ENCODE measurements around the gene THRAP3. TPM values are rescaled to one million over a fixed set of nuclear protein-coding genes. Genes with fewer than 3 reads are reported as not detected.
A peak's percentile ranks its signal among the peaks of the same experiment; 100 is the strongest.

The THRAP3 gene
- total RNA-seq, 1 experiment from 2014 or later: 131 TPM

- Histone ChIP-seq H3K4me1 (peaks cover 3% of the 10 kb centered on the region; the same call in 1 of the 2 replicates), H3K9me3 (replicated peaks) (no peaks in the 10 kb centered on the region), H3K27me3 (no peaks in the 10 kb centered on the region), H3K36me3 (no peaks in the 10 kb centered on the region), H3K4me3 (no peak overlapping the region), H3K27ac (no peak overlapping the region)
- no peak for DNase-seq
These were observed 103.8 kb downstream of the THRAP3 start for GRCh38 chr1:36328088-36328480.

GRCh38 chr1:36328713-36329112 is 104.5 kb downstream of the THRAP3 start:
- DNase-seq: peak in 1 of 2 experiments; percentile 48
- Histone ChIP-seq H3K4me1 (peaks cover 3% of the 10 kb centered on the region; the same call in 1 of the 2 replicates), H3K9me3 (replicated peaks) (no peaks in the 10 kb centered on the region)

GRCh38 chr1:36329817-36330216 is 105.6 kb downstream of the THRAP3 start:
- DNase-seq: no peak
- no peaks in the 10 kb centered on the region for H3K36me3 ChIP-seq
- no peaks in the 10 kb centered on the region for H3K27me3 ChIP-seq
- no peak overlapping the region for H3K4me3 ChIP-seq
- no peaks in the 10 kb centered on the region for H3K9me3 ChIP-seq (replicated peaks)
- H3K4me1 ChIP-seq: no peaks in the 10 kb centered on the region
- H3K27ac ChIP-seq: no peak overlapping the region

More at GRCh38 chr1:36328713-36329112, 104.5 kb downstream of the THRAP3 start:
- no peak overlapping the region for H3K4me3 ChIP-seq
- no peaks in the 10 kb centered on the region for H3K27me3 ChIP-seq
- no peak overlapping the region for H3K27ac ChIP-seq
- H3K36me3 ChIP-seq: no peaks in the 10 kb centered on the region

GRCh38 chr1:36330940-36331339 is 106.7 kb downstream of the THRAP3 start:
- Histone ChIP-seq H3K4me3 (no peak overlapping the region), H3K4me1 (no peaks in the 10 kb centered on the region), H3K27ac (no peak overlapping the region), H3K27me3 (no peaks in the 10 kb centered on the region), H3K36me3 (no peaks in the 10 kb centered on the region), H3K9me3 (replicated peaks) (no peaks in the 10 kb centered on the region)
- DNase-seq: no peak

DNA sequence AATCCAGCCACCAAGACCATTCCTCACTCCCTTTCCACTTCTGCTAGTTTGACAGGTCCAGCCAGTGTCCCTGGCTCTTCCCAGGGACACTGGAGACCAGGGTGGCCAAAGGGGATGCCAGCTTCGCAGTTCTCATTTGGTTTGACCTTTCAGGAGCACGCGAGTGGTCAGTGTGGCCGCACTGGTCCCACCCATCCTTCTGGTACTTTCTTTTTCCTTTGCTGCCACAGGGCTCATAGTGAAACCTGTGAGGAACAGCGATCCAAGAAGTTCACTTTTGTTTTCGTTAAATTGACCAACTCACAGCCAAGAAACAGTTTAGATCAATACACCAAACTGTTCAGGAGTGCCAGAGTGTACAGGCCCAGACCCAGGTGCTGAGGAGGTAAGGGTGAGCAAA is 113.6 kb downstream of the THRAP3 start:
- no peaks in the 10 kb centered on the region for H3K36me3 ChIP-seq
- H3K27ac ChIP-seq: no peak overlapping the region
- no peak for DNase-seq
- H3K27me3 ChIP-seq: no peaks in the 10 kb centered on the region
- H3K4me1 ChIP-seq: no peaks in the 10 kb centered on the region
- H3K9me3 ChIP-seq (replicated peaks): no peaks in the 10 kb centered on the region
- H3K4me3 ChIP-seq: no peak overlapping the region

DNA sequence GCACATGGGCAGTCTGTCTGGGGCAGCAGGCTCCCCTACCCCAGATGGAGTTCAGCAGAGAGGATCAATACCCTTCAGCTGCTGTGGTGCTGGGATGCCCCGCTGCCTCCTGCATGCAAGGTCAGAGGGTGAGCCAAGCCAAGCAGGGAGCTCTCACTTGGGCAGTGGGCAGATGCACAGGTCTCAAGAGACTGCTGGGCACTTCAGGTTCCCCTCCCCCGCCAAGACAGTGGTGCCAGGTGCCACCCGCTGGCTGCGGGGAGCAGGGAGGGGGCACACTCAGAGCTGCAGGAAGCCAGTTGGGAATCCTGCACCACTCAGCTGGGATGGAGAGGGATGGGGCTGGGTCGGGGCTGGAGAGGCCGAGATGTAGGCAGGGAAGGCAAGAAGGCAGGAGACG is 115.0 kb downstream of the THRAP3 start:
- H3K4me1 ChIP-seq: no peaks in the 10 kb centered on the region

DNA sequence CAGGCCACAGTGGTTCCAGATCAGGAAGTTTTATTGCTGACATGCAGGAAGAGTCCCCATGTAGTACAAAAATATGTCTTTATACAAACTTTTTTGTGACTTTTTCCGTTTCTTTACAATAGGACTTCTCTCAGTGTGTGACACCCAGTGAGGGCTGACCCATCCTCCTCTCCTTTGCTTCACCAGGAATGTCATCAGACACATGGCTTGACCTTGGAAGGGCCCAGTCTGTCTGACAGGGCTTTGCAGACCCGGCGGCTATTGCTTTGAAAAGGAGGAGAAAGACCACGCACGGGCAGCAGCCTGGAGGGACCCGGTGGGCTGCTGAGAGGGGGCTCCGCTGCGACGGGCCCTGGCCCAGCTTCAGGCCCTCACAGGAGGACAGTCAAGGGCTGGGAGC is 115.4 kb downstream of the THRAP3 start:
- Histone ChIP-seq H3K36me3 (no peaks in the 10 kb centered on the region), H3K27ac (no peak overlapping the region)

More for the DNA sequence above, 115.0 kb downstream of the THRAP3 start:
- DNase-seq: no peak
- H3K27me3 ChIP-seq: no peaks in the 10 kb centered on the region
- H3K4me3 ChIP-seq: no peak overlapping the region
- H3K36me3 ChIP-seq: no peaks in the 10 kb centered on the region
- H3K27ac ChIP-seq: no peak overlapping the region
- no peaks in the 10 kb centered on the region for H3K9me3 ChIP-seq (replicated peaks)

DNA sequence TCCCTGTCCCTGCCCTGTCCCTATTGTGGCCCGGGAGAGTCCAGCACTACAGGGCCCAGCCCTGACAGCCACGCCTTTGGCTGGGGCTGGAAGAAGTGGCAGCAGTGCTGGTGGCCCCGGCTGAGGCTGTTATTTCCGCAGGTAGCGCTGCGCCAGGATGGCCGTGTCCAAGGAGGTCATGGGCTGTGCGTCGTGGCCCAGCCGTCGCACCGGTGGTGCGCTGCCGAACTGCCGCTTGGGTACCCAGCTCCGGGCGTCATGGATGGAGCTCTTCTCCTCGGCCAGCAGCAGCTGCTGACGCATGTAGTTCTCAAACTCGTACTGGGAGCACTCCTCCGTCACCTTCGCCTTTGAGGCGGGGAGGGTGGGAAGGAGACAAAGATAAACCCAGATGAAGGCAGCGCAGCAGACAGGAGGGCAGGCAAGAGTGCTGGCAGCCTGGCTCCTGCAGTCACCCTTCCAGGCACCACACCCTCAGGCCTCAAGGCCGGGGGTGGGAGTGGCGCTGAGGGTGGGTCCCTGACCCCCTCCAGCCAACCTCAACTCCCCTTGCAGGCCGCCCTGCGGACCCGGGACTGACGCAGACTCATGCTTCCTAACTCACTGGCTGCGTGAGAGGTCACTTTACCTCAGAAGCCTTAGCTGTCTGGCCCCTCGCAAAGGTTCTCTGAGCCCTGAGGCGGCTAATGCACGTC is 117.5 kb downstream of the THRAP3 start:
- H3K36me3 ChIP-seq: no peaks in the 10 kb centered on the region

More for the DNA sequence above, 115.4 kb downstream of the THRAP3 start:
- Histone ChIP-seq H3K27me3 (no peaks in the 10 kb centered on the region), H3K9me3 (replicated peaks) (no peaks in the 10 kb centered on the region), H3K4me1 (no peaks in the 10 kb centered on the region), H3K4me3 (no peak overlapping the region)
- DNase-seq: no peak

GRCh38 chr1:36342426-36343185 is 118.4 kb downstream of the THRAP3 start:
- Histone ChIP-seq H3K4me3 (no peak overlapping the region), H3K27me3 (no peaks in the 10 kb centered on the region), H3K9me3 (replicated peaks) (no peaks in the 10 kb centered on the region), H3K36me3 (no peaks in the 10 kb centered on the region), H3K4me1 (no peaks in the 10 kb centered on the region), H3K27ac (no peak overlapping the region)
- DNase-seq: peak; percentile 58 to 68

More for the DNA sequence above, 117.5 kb downstream of the THRAP3 start:
- no peak for DNase-seq
- H3K9me3 ChIP-seq (replicated peaks): no peaks in the 10 kb centered on the region
- no peaks in the 10 kb centered on the region for H3K27me3 ChIP-seq
- no peak overlapping the region for H3K27ac ChIP-seq
- H3K4me3 ChIP-seq: no peak overlapping the region
- no peaks in the 10 kb centered on the region for H3K4me1 ChIP-seq

- Histone ChIP-seq H3K36me3 (0 out of 2 replicates have a peak, but pooled peaks cover 2% of the 10 kb centered on the region), H3K27ac (no peak overlapping the region), H3K27me3 (no peaks in the 10 kb centered on the region), H3K4me3 (no peak overlapping the region), H3K9me3 (replicated peaks) (no peaks in the 10 kb centered on the region), H3K4me1 (no peaks in the 10 kb centered on the region)
- DNase-seq: no peak
These were observed 119.6 kb downstream of the THRAP3 start for GRCh38 chr1:36343651-36344394.

GRCh38 chr1:36344395-36344680 is 120.1 kb downstream of the THRAP3 start:
- Histone ChIP-seq H3K27ac (no peak overlapping the region), H3K4me3 (no peak overlapping the region), H3K9me3 (replicated peaks) (no peaks in the 10 kb centered on the region), H3K36me3 (0 out of 2 replicates have a peak, but pooled peaks cover 2% of the 10 kb centered on the region), H3K27me3 (no peaks in the 10 kb centered on the region), H3K4me1 (no peaks in the 10 kb centered on the region)
- DNase-seq: no peak

- DNase-seq: no peak
- Histone ChIP-seq H3K27ac (no peak overlapping the region), H3K4me3 (no peak overlapping the region), H3K36me3 (0 out of 2 replicates have a peak, but pooled peaks cover 2% of the 10 kb centered on the region), H3K27me3 (no peaks in the 10 kb centered on the region), H3K4me1 (peaks cover under 1% of the 10 kb centered on the region; the same call in 1 of the 2 replicates), H3K9me3 (replicated peaks) (no peaks in the 10 kb centered on the region)
These were observed 121.1 kb downstream of the THRAP3 start for GRCh38 chr1:36345353-36345752.

GRCh38 chr1:36346741-36347370 is 122.6 kb downstream of the THRAP3 start:
- Histone ChIP-seq H3K27me3 (no peaks in the 10 kb centered on the region), H3K27ac (no peak overlapping the region), H3K9me3 (replicated peaks) (no peaks in the 10 kb centered on the region), H3K4me1 (peaks cover 16% of the 10 kb centered on the region), H3K4me3 (no peak overlapping the region), H3K36me3 (0 out of 2 replicates have a peak, but pooled peaks cover 2% of the 10 kb centered on the region)
- no peak for DNase-seq

- Histone ChIP-seq H3K4me1 (peaks cover 27% of the 10 kb centered on the region), H3K36me3 (0 out of 2 replicates have a peak, but pooled peaks cover 2% of the 10 kb centered on the region), H3K4me3 (no peak overlapping the region), H3K9me3 (replicated peaks) (no peaks in the 10 kb centered on the region), H3K27ac (no peak overlapping the region), H3K27me3 (no peaks in the 10 kb centered on the region)
- peak in 1 of 2 experiments; percentile 24 for DNase-seq
These were observed 125.0 kb downstream of the THRAP3 start for GRCh38 chr1:36349241-36349671.
